Keratinocyte (primary cell): Measurements from ENCODE around the gene RNU5B-1.

ENCODE experiments used
- CTCF ChIP-seq, 3 experiments: IDR thresholded peaks in 1 of 3; conservative IDR thresholded peaks in 1 of 3; optimal IDR thresholded peaks in 1 of 3; 2 replicates in 2 of 3; 3 replicates in 1 of 3; pipeline versions ENCODE3 to v1.5.1; 2011; ENCODE audit warnings: low read length in 3 of 3, mild to moderate bottlenecking in 3 of 3, moderate library complexity in 2 of 3, control low read depth in 1 of 3, inconsistent platforms in 1 of 3; ENCODE audit not compliant: insufficient read depth in 2 of 3; ENCODE audit errors: extremely low read depth in 1 of 3
- EZH2 ChIP-seq: IDR thresholded peaks from one replicate; pipeline ENCODE4 v1.6.1; 2012; ENCODE audit warnings: inconsistent platforms, mild to moderate bottlenecking, low read length, moderate library complexity

- TF ChIP-seq CTCF (optimal IDR thresholded peaks at IDR 0.05 in 1 of 3, IDR thresholded peaks at IDR 0.05 in 1 of 3, conservative IDR thresholded peaks at IDR 0.05 in 1 of 3; ENCODE audit: extremely low read depth in 1 of 3, insufficient read depth in 2 of 3, low read length in 3 of 3) (no peak), EZH2 (no peak)
Measured at GRCh38 chr15:65326117-65326526, 21.6 kb downstream of the RNU5B-1 start.
